ENCODE data around the gene USP15.

USP15 gene

DNA sequence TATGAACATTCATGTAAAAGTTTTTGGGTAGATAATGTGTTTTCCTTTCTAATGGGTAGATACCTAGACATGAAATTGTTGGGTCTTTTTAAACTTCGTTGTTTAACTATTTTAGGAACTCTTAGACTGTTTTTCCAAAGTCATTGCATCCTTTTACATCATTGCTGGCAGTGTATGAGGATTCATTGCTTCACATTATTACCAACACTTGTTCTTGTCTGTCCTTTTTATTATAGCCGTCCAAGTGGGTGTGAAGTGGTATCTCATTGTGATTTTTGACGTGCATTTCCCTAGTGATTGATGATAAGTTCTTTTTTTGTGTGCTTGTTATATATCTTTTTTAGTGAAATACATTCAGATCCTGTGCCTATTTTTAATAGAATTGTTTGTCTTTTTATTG lies 39.4 kb downstream of the USP15 start:
- Mint-ChIP-seq H3K36me3 (ENCODE audit: insufficient read depth) (peaks cover 60% of the 10 kb centered on the region), H3K27me3 (no peaks in the 10 kb centered on the region), H3K4me3 (peak overlapping the region in 1 of 2 donors; percentile 39), H3K4me1 (ENCODE audit: low read depth in 2 of 2) (peaks cover 48 to 66% of the 10 kb centered on the region in 2 donors), H3K27ac (no peak overlapping the region), H3K9me3 (peaks cover 0 to 2% of the 10 kb centered on the region in 2 donors)
- no peak for DNase-seq
- ATAC-seq (replicated peaks): no peak

DNA sequence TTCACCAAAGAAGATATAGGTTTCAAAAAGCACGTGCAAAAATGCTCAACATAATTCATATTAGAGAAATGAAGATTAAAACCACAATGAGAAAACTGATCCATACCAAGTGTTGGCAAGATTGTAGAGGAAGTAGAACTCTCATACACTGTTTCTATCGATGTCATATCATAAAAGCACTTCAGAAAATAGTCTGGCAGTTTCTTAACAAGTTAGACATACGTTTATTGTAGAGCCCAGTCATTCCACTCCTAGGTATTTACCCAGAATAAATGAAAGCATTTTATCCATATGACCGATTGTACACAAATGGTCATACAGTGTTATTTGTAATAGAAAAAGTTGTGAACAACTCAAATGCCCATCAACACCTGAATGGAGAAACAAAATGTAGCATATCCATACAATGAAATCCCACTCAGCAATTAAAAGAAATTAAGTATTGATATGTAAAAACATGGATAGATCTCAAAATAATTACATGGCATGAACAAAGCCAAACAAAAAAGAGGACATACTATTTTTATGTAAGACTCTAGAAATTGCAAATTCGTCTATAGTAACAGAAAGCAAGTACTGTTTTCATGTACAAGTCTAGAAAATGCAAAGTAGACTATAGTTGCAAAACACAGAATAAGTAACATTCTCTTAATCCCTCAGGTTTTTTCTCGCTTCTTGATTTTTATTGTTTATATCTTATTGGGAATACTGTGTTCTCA lies 41.0 kb downstream of the USP15 start:
- H3K9me3 Mint-ChIP-seq: peaks cover 0 to 2% of the 10 kb centered on the region in 2 donors
- ATAC-seq (replicated peaks) (no peak), DNase-seq (no peak)
- peak overlapping the region; percentile 68 to 70 for H3K27ac Mint-ChIP-seq
- peaks cover 39 to 64% of the 10 kb centered on the region in 2 donors for H3K4me1 Mint-ChIP-seq (ENCODE audit: low read depth in 2 of 2)
- peak overlapping the region in 1 of 2 donors; percentile 41 for H3K4me3 Mint-ChIP-seq
- H3K36me3 Mint-ChIP-seq (ENCODE audit: insufficient read depth): peaks cover 57% of the 10 kb centered on the region
- H3K27me3 Mint-ChIP-seq: no peaks in the 10 kb centered on the region

DNA sequence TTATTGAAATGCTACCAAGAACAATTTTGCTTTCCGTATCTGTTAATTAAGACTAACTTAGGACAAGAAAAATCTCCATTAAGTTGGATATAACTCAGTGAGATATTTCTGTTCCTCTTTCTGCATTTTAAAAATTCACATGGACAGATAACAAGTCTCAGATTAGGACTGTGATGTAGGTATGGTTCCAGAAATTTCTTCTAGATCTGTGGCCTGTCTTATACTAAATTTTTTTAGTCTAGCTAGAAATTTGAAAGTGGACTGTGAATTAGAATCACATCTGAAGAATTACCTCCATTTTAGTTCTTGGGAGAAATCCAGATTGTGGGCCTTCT lies 41.6 kb downstream of the USP15 start:
- peaks cover 0 to 2% of the 10 kb centered on the region in 2 donors for H3K9me3 Mint-ChIP-seq

DNA sequence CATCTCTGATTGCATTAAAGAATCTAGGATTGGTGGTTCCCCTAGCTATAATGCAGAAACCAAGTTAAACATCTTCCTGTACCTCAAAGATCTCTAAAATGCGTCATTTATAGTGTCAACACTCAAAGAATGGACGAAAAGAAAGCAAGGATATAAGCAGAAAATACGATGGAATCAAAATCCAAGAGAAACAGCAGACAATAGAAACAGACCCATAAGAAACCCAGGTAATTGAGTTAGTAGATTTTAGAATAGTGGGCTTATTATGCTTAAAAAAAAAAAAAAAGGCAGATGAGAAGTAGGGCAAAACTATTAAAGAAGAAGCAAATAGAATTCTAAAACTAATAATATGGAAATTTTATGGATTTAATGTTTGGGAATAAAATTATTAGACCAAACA lies 44.4 kb downstream of the USP15 start:
- H3K9me3 Mint-ChIP-seq: peaks cover 0 to 2% of the 10 kb centered on the region in 2 donors
- peaks cover 49% of the 10 kb centered on the region for H3K36me3 Mint-ChIP-seq (ENCODE audit: insufficient read depth)
- no peaks in the 10 kb centered on the region for H3K27me3 Mint-ChIP-seq
- H3K4me1 Mint-ChIP-seq (ENCODE audit: low read depth in 2 of 2): peaks cover 25 to 67% of the 10 kb centered on the region in 2 donors
- peak overlapping the region in 1 of 2 donors; percentile 4 for H3K4me3 Mint-ChIP-seq
- peak overlapping the region in 1 of 2 donors; percentile 68 for H3K27ac Mint-ChIP-seq
- ATAC-seq (replicated peaks): no peak
- DNase-seq: no peak

More for the DNA sequence above, 41.6 kb downstream of the USP15 start:
- Mint-ChIP-seq H3K36me3 (ENCODE audit: insufficient read depth) (peaks cover 62% of the 10 kb centered on the region), H3K27me3 (no peaks in the 10 kb centered on the region), H3K4me3 (peak overlapping the region in 1 of 2 donors; percentile 41), H3K4me1 (ENCODE audit: low read depth in 2 of 2) (peaks cover 34 to 65% of the 10 kb centered on the region in 2 donors), H3K27ac (peak overlapping the region; percentile 68 to 70)
- DNase-seq (no peak), ATAC-seq (replicated peaks) (no peak)

DNA sequence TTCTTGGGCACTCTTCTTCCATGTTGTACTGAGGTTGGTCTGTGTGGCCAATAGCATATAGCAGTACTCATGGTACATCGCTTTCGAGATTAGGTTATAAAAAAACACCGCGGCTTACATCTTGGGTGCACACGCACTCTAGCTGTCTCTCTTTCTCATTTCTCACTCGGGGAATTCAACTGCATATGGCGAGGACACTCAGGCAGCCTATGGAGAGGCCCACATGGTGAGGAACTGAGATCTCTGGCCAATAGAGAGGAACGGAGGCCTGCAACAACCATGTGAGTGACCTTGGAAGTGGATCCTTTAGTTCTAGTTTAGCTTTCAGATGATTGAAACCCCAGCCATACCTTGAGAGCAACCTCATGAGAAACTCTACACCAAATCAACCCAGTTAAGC lies 45.6 kb downstream of the USP15 start:
- Mint-ChIP-seq H3K4me3 (no peak overlapping the region), H3K27ac (peak overlapping the region in 1 of 2 donors; percentile 8), H3K36me3 (ENCODE audit: insufficient read depth) (peaks cover 56% of the 10 kb centered on the region), H3K4me1 (ENCODE audit: low read depth in 2 of 2) (peaks cover 23 to 69% of the 10 kb centered on the region in 2 donors), H3K9me3 (peaks cover 0 to 2% of the 10 kb centered on the region in 2 donors), H3K27me3 (no peaks in the 10 kb centered on the region)
- no peak for DNase-seq
- ATAC-seq (replicated peaks): no peak

DNA sequence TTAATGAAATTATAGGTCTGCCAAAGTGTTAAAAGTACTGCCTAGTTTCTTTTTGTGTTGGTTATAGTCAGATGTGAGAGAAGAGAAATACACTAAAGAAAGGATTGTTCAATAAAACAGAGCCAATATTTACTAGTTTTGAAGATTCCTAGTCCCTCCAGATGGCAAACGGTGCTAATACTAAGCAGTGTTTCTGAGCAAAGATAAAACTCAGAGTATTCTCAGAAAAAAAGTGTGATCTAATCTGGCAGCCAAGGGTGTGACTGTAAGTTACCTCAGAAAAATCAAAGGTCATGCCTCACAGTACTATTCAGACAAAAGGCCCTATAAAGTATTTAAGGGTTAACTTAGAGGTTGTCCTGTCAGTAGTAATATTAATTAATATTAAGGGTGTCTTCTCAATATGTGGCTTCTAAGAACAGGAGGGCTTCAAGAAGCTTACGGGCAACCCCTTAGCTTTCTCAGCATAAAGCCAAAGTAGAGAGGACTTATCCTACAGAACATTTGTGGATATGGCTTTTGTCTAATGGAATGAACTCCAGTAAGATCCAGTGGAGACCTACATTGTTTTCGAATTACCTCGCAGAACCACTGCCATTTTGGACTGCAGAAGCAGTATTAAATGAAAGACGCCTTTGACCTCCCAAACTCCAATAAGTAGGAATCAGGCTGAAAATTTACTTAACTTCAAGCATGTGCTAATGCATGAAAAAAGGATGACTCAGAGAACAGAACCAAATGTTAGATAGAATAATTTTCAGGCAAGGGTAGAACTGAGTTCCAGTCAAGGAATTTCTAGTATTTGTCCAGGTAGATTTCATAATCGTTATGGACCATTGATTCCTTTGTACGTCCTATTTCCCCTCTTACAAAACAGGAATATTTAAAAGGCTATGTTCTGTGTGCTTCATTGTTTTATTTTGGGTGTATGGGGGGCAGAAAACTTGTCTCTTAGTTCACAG lies 46.6 kb downstream of the USP15 start:
- no peak for ATAC-seq (replicated peaks)
- peaks cover 58% of the 10 kb centered on the region for H3K36me3 Mint-ChIP-seq (ENCODE audit: insufficient read depth)

DNA sequence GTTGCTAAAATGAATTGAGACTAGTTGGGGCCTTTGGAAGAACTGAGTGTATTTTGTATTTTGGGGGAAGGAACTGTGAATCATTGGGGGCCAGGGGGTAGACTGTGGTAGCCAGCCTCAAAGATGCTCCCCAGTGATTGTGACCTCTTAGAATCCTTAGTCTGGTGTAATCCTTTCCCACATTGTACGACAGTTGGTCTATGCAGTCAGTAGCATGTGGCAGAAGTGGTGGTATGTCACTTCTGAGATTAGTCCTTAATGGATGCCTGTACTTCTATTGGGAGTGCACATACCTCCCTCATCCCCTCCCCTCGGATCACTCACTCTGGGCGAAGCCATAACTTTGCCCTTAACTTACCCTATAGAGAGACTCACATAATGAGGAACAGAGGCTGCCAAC lies 48.0 kb downstream of the USP15 start:
- peaks cover 22 to 70% of the 10 kb centered on the region in 2 donors for H3K4me1 Mint-ChIP-seq (ENCODE audit: low read depth in 2 of 2)
- ATAC-seq (replicated peaks): no peak
- no peaks in the 10 kb centered on the region for H3K27me3 Mint-ChIP-seq
- no peak overlapping the region for H3K27ac Mint-ChIP-seq
- no peak overlapping the region for H3K4me3 Mint-ChIP-seq
- H3K9me3 Mint-ChIP-seq: peaks cover 0 to 2% of the 10 kb centered on the region in 2 donors
- H3K36me3 Mint-ChIP-seq (ENCODE audit: insufficient read depth): peaks cover 47% of the 10 kb centered on the region
- no peak for DNase-seq

More for the DNA sequence above, 46.6 kb downstream of the USP15 start:
- no peak overlapping the region for H3K4me3 Mint-ChIP-seq
- peak overlapping the region in 1 of 2 donors; percentile 8 for H3K27ac Mint-ChIP-seq
- no peak for DNase-seq
- H3K9me3 Mint-ChIP-seq: peaks cover 0 to 2% of the 10 kb centered on the region in 2 donors
- H3K4me1 Mint-ChIP-seq (ENCODE audit: low read depth in 2 of 2): peaks cover 24 to 69% of the 10 kb centered on the region in 2 donors
- H3K27me3 Mint-ChIP-seq: no peaks in the 10 kb centered on the region

DNA sequence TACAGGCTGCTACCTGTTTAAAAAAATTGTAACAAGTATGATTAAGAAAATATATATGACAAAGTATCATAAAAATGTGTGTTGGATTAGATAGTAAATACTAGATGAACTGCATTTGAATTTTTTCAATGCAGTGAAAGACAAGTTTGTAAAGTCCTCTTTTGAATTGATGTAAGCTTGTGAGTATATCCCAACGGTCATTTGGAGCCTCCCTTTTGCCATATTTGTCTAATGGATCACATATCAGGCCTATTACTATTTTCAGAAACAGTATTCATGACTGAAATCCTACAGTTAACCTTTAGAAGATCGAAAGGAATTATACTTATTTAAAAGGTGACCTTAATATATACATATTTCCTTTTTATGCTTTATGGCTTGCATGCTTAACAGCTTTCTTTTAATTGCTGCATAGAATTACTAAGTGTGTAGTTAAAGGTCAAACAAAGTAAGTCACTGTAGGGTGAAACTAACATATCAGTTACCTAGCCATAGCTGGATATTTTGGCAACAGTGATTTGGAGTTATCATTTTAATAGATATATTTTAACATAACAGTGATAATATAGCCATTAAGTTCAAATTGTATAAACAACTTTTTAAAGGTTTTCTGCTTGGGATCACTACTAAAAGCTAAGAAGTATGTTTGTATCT lies 53.6 kb downstream of the USP15 start:
- H3K27ac Mint-ChIP-seq: no peak overlapping the region
- no peaks in the 10 kb centered on the region for H3K27me3 Mint-ChIP-seq
- no peak overlapping the region for H3K4me3 Mint-ChIP-seq
- peaks cover 25 to 51% of the 10 kb centered on the region in 2 donors for H3K4me1 Mint-ChIP-seq (ENCODE audit: low read depth in 2 of 2)
- peaks cover 31% of the 10 kb centered on the region for H3K36me3 Mint-ChIP-seq (ENCODE audit: insufficient read depth)
- H3K9me3 Mint-ChIP-seq: no peaks in the 10 kb centered on the region
- no peak for ATAC-seq (replicated peaks)
- DNase-seq: no peak

DNA sequence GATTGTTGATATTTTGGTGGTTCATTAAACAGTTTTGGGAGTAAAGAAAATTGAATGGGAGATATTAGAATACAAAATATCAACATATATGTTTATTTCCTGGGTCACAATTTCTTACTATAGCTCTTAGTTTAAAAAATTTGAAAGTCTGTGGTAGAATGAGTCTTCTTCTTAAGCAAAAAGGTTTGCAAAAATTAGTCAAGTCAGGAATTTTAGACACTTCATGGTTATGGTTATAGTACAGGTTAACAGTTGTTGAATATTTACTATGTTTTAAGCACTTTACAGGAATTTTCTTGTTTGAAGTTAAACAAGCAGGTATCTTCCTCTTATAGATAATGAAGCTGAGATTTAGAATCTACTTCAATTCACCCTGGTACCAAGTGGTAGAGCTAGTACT lies 56.8 kb downstream of the USP15 start:
- DNase-seq (no peak), ATAC-seq (replicated peaks) (no peak)
- no peak overlapping the region for H3K4me3 Mint-ChIP-seq
- peaks cover 44% of the 10 kb centered on the region for H3K36me3 Mint-ChIP-seq (ENCODE audit: insufficient read depth)
- peak overlapping the region in 1 of 2 donors; percentile 2 for H3K27ac Mint-ChIP-seq
- peaks cover 19 to 28% of the 10 kb centered on the region in 2 donors for H3K4me1 Mint-ChIP-seq (ENCODE audit: low read depth in 2 of 2)
- H3K9me3 Mint-ChIP-seq: no peaks in the 10 kb centered on the region
- no peaks in the 10 kb centered on the region for H3K27me3 Mint-ChIP-seq

DNA sequence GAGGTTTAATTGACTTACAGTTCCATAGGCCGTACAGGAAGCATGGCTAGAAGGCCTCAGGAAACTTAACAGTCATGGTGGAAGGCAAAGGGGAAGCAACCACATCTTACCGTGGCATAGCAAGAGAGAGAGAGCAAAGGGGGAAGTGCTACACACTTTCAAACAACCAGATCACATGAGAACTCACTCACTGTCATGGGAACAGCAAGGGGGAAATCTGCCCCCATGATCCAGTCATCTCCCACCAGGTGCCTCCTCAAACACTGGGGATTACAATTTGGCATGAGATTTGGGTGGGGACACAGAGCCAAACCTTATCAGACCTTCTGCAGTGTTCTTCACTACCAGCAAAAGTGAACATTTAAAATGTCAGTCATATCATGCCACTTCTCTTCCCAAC lies 58.9 kb downstream of the USP15 start:
- DNase-seq (no peak), ATAC-seq (replicated peaks) (no peak)
- H3K9me3 Mint-ChIP-seq: no peaks in the 10 kb centered on the region
- H3K36me3 Mint-ChIP-seq (ENCODE audit: insufficient read depth): peaks cover 63% of the 10 kb centered on the region
- H3K4me3 Mint-ChIP-seq: no peak overlapping the region
- H3K27me3 Mint-ChIP-seq: no peaks in the 10 kb centered on the region
- H3K27ac Mint-ChIP-seq: peak overlapping the region; percentile 2 to 29
- peaks cover 22 to 35% of the 10 kb centered on the region in 2 donors for H3K4me1 Mint-ChIP-seq (ENCODE audit: low read depth in 2 of 2)

DNA sequence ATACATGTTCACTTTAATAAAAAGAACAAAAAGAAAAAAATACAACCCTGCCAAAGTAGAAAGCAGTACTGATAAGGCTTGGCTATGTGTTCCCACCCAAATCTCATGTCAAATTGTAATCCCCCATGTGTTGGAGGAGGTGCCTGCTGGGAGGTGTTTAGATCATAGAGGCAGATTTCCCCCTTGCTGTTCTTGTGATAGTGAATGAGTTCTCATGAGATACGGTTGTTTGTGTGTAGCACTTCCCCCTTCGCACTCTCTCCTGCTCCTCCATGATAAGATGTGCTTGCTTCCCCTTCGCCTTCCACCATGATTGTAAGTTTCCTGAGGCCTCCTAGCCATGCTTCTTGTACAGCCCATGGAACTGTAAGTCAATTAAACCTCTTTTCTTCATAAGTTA lies 59.9 kb downstream of the USP15 start:
- Mint-ChIP-seq H3K9me3 (no peaks in the 10 kb centered on the region), H3K4me1 (ENCODE audit: low read depth in 2 of 2) (peaks cover 22 to 35% of the 10 kb centered on the region in 2 donors), H3K36me3 (ENCODE audit: insufficient read depth) (peaks cover 68% of the 10 kb centered on the region), H3K27ac (peak overlapping the region in 1 of 2 donors; percentile 65), H3K27me3 (no peaks in the 10 kb centered on the region), H3K4me3 (no peak overlapping the region)
- no peak for DNase-seq
- no peak for ATAC-seq (replicated peaks)

DNA sequence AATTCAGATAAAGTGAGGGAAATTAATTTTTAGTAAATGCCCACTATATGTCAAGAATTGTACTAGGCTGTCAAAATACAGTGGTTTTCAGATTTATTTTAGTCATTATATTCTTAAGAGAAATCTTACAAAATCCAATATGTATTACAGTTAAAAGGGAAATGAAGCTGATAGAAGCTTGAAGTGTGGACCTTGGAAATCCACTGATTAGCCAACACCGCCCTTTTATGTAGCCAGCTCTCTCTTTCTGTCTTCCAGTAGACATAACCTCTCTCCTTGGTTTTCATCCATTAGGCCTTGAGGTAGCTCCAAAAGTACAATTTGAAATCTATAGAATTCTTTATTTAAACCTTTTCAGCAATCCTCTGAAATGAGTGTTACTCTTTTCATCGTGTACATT lies 63.2 kb downstream of the USP15 start:
- H3K27me3 Mint-ChIP-seq: no peaks in the 10 kb centered on the region
- H3K27ac Mint-ChIP-seq: peak overlapping the region in 1 of 2 donors; percentile 1
- H3K4me1 Mint-ChIP-seq (ENCODE audit: low read depth in 2 of 2): peaks cover 17 to 29% of the 10 kb centered on the region in 2 donors
- peaks cover 51% of the 10 kb centered on the region for H3K36me3 Mint-ChIP-seq (ENCODE audit: insufficient read depth)
- H3K4me3 Mint-ChIP-seq: no peak overlapping the region
- no peak for DNase-seq
- no peaks in the 10 kb centered on the region for H3K9me3 Mint-ChIP-seq
- ATAC-seq (replicated peaks): no peak

DNA sequence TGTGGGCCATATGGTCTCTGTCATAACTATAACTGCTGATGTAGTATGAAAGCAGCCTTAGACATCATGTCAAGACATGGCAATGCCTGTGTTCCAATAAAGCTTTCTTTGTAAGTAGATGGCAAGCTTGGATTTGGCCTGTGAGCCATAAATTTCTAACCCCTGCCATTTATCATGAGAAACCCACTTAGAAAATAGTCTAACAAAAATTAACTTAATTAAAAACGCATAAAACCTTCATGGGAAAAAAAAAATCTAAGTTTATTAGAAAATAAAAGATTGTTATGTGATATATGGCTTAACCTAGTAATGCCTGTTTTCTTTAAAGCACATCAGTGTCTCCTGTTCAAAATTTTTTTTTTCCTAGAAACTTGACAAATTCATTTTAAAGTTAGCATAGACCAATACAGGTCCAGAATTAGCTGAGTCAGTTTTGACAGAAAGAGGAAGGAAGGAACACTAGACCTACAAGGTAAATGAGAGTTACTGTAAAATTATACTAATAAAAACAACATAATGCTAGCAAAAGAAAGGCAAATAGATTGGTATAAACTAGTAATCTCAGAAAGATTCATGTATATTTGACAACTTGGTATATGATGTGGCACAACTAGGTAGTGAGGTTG lies 68.2 kb downstream of the USP15 start:
- Mint-ChIP-seq H3K27me3 (no peaks in the 10 kb centered on the region), H3K4me1 (ENCODE audit: low read depth in 2 of 2) (peaks cover 7 to 14% of the 10 kb centered on the region in 2 donors), H3K9me3 (no peaks in the 10 kb centered on the region), H3K36me3 (ENCODE audit: insufficient read depth) (peaks cover 49% of the 10 kb centered on the region), H3K27ac (peak overlapping the region in 1 of 2 donors; percentile 21), H3K4me3 (no peak overlapping the region)
- ATAC-seq (replicated peaks): no peak
- DNase-seq: no peak
